K562 (cell line): ENCODE results near the gene STK33.

Source experiments
- DNMT1 ChIP-seq: fragments of 450-650 bp; IDR thresholded peaks from 2 replicates; pipeline ENCODE4 v1.6.1; 2016; ENCODE audit warnings: antibody characterized with exemption, mild to moderate bottlenecking
- FOXP1 ChIP-seq: sonication (generic); formaldehyde crosslinking; IDR thresholded peaks from 2 replicates; pipeline ENCODE4 v1.8.0; 2022; ENCODE audit warnings: mild to moderate bottlenecking, missing genetic modification reagents
- GTF2A2 ChIP-seq: IDR thresholded peaks from 2 replicates; pipeline ENCODE4 v1.6.1; 2016; ENCODE audit warnings: mild to moderate bottlenecking, missing genetic modification characterization, missing compliant biosample characterization
- JUNB ChIP-seq: fragments of 450-650 bp; formaldehyde crosslinking; conservative IDR thresholded peaks from 2 replicates; pipeline ENCODE4 v1.4.0; 2020; ENCODE audit warnings: mild to moderate bottlenecking
- KAT2B ChIP-seq: IDR thresholded peaks from one replicate; pipeline ENCODE4 v1.6.1; 2012; ENCODE audit warnings: low read depth, mild to moderate bottlenecking, control low read depth, inconsistent platforms, low read length, moderate library complexity
- NFIC ChIP-seq: fragments of 450-650 bp; IDR thresholded peaks from 2 replicates; pipeline ENCODE4 v1.6.1; 2017; ENCODE audit warnings: mild to moderate bottlenecking, inconsistent platforms
- SIN3B ChIP-seq: fragments of 450-650 bp; IDR thresholded peaks from 2 replicates; pipeline ENCODE4 v1.6.1; 2017; ENCODE audit warnings: low read depth, mild to moderate bottlenecking, moderate library complexity
- ZNF121 ChIP-seq: sonication (generic); formaldehyde crosslinking; conservative IDR thresholded peaks from 2 replicates; pipeline ENCODE4 v1.8.0; 2022; ENCODE audit warnings: missing genetic modification reagents
- TF ChIP-seq, protein P1 (sequence below): sonication (generic); formaldehyde crosslinking; IDR thresholded peaks from 2 replicates; pipeline ENCODE4 v1.9.0; 2022; ENCODE audit warnings: mild to moderate bottlenecking, missing genetic modification reagents
- TF ChIP-seq, protein P2 (sequence below), 2 experiments: fragments of 450-650 bp in 1 of 2; sonication (generic) in 1 of 2; formaldehyde crosslinking in 1 of 2; IDR thresholded peaks in 1 of 2; conservative IDR thresholded peaks in 1 of 2; 2 replicates each; pipeline versions ENCODE4 v1.6.1 to v1.8.1; 2016 to 2023; ENCODE audit warnings: mild to moderate bottlenecking in 2 of 2, moderate library complexity in 2 of 2, inconsistent platforms in 1 of 2, missing genetic modification reagents in 1 of 2

DNA sequence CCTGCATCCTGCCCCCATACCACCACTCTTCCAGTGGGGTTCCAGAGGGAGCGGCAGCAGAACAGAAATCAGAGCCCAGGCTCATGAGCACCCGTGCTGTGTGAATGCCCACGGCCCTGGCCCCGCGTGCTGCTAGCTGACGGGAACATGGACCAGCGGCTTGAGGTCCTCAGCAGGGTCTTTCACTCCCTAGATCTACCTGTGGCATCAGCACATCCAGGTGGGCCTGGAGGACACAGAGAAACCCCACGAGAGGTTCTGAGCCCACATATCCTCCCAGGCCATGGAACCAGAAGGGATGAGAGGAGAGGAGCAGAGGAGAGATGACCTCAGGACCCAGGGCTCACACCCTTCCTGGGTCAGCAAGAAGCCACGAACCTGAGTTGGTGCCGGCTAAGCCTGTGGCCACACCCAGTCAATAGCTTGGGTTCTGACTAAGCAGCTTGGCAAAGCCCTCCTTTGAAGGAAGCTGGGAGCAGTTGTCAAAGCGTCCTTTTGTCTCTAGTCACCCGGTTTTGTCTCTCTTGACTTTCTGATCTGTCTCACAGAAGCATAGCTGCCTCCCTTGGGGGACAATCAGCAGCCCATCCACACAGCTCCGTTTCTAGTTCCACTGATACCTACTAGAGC lies 241.0 kb downstream of the STK33 start:
- TF ChIP-seq NFIC (no peak), KAT2B (no peak), ZNF121 (CRISPR knock-in tag) (no peak), GTF2A2 (no peak), DNMT1 (no peak), SIN3B (no peak), FOXP1 (CRISPR knock-in tag) (no peak), JUNB (CRISPR knock-in tag) (no peak)
- TF ChIP-seq, protein P1, sequence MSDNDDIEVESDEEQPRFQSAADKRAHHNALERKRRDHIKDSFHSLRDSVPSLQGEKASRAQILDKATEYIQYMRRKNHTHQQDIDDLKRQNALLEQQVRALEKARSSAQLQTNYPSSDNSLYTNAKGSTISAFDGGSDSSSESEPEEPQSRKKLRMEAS (CRISPR knock-in tag): no peak
- TF ChIP-seq, protein P2, sequence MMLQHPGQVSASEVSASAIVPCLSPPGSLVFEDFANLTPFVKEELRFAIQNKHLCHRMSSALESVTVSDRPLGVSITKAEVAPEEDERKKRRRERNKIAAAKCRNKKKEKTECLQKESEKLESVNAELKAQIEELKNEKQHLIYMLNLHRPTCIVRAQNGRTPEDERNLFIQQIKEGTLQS (IDR thresholded peaks at IDR 0.05): no peak
- TF ChIP-seq, protein P2 (CRISPR knock-in tag; conservative IDR thresholded peaks at IDR 0.05): no peak
